ENCODE measurements around the gene KRT35. TPM values are rescaled to one million over a fixed set of nuclear protein-coding genes. Genes with fewer than 3 reads are reported as not detected.

The KRT35 gene
- total and polyA plus RNA-seq, 10 of the 15 experiments (the other 5 are each of a cell fraction or from before 2014, with no cell fraction given): not detected

GRCh38 chr17:41511716-41512115 lies 30.8 kb upstream of the KRT35 start:
- Histone ChIP-seq H3K27ac (ENCODE audit: control insufficient read depth, insufficient read depth) (no peak overlapping the region), H3K27me3 (replicated peaks in 1 of 2; ENCODE audit: control insufficient read depth in 2 of 2, insufficient read depth in 2 of 2, low read length in 1 of 2) (peaks cover 2 to 4% of the 10 kb centered on the region in 2 experiments; a peak in 2 of 4 replicates), H3K4me3 (no peak overlapping the region), H3K4me2 (ENCODE audit: control insufficient read depth, insufficient read depth) (no peak overlapping the region), H3K9me3 (replicated peaks; ENCODE audit: control insufficient read depth, insufficient read depth, low read length) (no peaks in the 10 kb centered on the region), H3K36me3 (ENCODE audit: control insufficient read depth in 2 of 2, insufficient read depth in 2 of 2, low read length in 1 of 2) (no peaks in the 10 kb centered on the region), H3K4me1 (ENCODE audit: control insufficient read depth, insufficient read depth, low read length) (no peaks in the 10 kb centered on the region), H2AFZ (ENCODE audit: control insufficient read depth, low read depth, low read length) (no peak overlapping the region), H3K79me2 (ENCODE audit: control insufficient read depth, insufficient read depth, low read length) (no peaks in the 10 kb centered on the region), H3K9ac (ENCODE audit: control insufficient read depth, insufficient read depth, low read length) (no peak overlapping the region), H4K20me1 (ENCODE audit: control insufficient read depth, insufficient read depth) (no peaks in the 10 kb centered on the region)
- ChIA-PET RAD21 (ENCODE audit: unreplicated experiment) (no interaction called here), CTCF (interaction anchor here (1.4 kb wide), 1 partner anchor 151 kb away, joined by 3 read pairs; no protein-coding TSS in a partner anchor), SMC1A (ENCODE audit: uncharacterized antibody, unreplicated experiment) (no interaction called here), POLR2A (no interaction called here)
- no peak for TF ChIP-seq MYC (IDR thresholded peaks at IDR 0.05; ENCODE audit: insufficient read depth, insufficient read length, insufficient replicate concordance, low read length, severe bottlenecking)
- TF ChIP-seq ZSCAN29 (IDR thresholded peaks at IDR 0.05): no peak
- no peak for TF ChIP-seq JUND (IDR thresholded peaks at IDR 0.05; ENCODE audit: low read depth, low read length)
- TF ChIP-seq CEBPZ (IDR thresholded peaks at IDR 0.05; ENCODE audit: low read depth, low read length): no peak
- TF ChIP-seq CREB1 (IDR thresholded peaks at IDR 0.05; ENCODE audit: low read depth): no peak
- no TSS peak for BruUV-seq (replicated peaks)
- DNase-seq (ENCODE audit: low read depth, low spot score): no peak
- intact Hi-C loops (cut with micrococcal nuclease; ENCODE audit: unreplicated experiment): no loop called here
- 30% methylated on average over 10 of the region's 10 CpGs for WGBS (ENCODE audit: insufficient coverage, insufficient replicate concordance, low lambda C conversion rate, missing lambda C conversion rate)
- ATAC-seq: no peak
- FAIRE-seq: no peak
- in situ Hi-C loops (cut with MboI): no loop called here

Measured in GM12878 (cell line).